Endothelial cell of umbilical vein (primary cell): ENCODE measurements around the gene PIK3R4.

Experiments used
- CTCF ChIP-seq, 2 donors: IDR thresholded peaks; 1 replicate in 1 of 2; 2 replicates in 1 of 2; pipeline ENCODE4 v1.5.1; 2011; ENCODE audit warnings: low read length in 2 of 2, mild to moderate bottlenecking in 2 of 2, moderate library complexity in 2 of 2, control low read depth in 1 of 2, inconsistent platforms in 1 of 2, low read depth in 1 of 2; ENCODE audit not compliant: insufficient read depth in 1 of 2; ENCODE audit errors: extremely low read depth in 1 of 2
- EZH2 ChIP-seq: IDR thresholded peaks from 2 replicates; pipeline ENCODE4 v1.6.1; 2012; ENCODE audit warnings: borderline replicate concordance, low read depth, mild to moderate bottlenecking, moderate library complexity, low read length, inconsistent platforms; ENCODE audit not compliant: severe bottlenecking
- GATA2 ChIP-seq: IDR thresholded peaks from 2 replicates; pipeline ENCODE4 v1.7.0; 2011; ENCODE audit warnings: low read depth, mild to moderate bottlenecking, moderate library complexity, mixed read lengths, low read length; ENCODE audit not compliant: insufficient read length, insufficient read depth
- JUN ChIP-seq: IDR thresholded peaks from 2 replicates; pipeline ENCODE4 v1.6.1; 2011; ENCODE audit warnings: borderline replicate concordance, low read depth; ENCODE audit not compliant: insufficient read length, insufficient read depth
- MYC ChIP-seq: IDR thresholded peaks from one replicate; pipeline ENCODE4 v1.6.1; 2011; ENCODE audit warnings: mild to moderate bottlenecking, low read depth, low read length
- POLR2A ChIP-seq: IDR thresholded peaks from 2 replicates; pipeline ENCODE4 v1.6.1; 2012; ENCODE audit warnings: low read depth, mild to moderate bottlenecking, control low read depth, low read length
- POLR2AphosphoS5 ChIP-seq: IDR thresholded peaks from 2 replicates; pipeline ENCODE4 v1.6.1; 2012; ENCODE audit warnings: low read depth, mild to moderate bottlenecking, control low read depth, low read length, moderate library complexity; ENCODE audit not compliant: insufficient read depth

GRCh38 chr3:130677343-130677742, 69.3 kb downstream of the PIK3R4 start:
- TF ChIP-seq CTCF (IDR thresholded peaks at IDR 0.05; ENCODE audit: extremely low read depth in 1 of 2, insufficient read depth in 1 of 2, low read depth in 1 of 2, low read length in 2 of 2) (no peak), POLR2AphosphoS5 (no peak), POLR2A (no peak), JUN (no peak), GATA2 (no peak), EZH2 (no peak), MYC (no peak)
